Adrenal gland (tissue), 12 donors: ENCODE data around the gene KRTAP10-1. TPM values are rescaled to one million over a fixed set of nuclear protein-coding genes. Genes with fewer than 3 reads are reported as not detected.
"Not testable (repeated sequence)": the region's sequence is repeated elsewhere in the genome, so short reads cannot be mapped to it uniquely, and the experiment has no call there.

ENCODE experiments used
- DNase-seq, 7 donors: peaks; one replicate each; pipeline ENCODE4 v3.0.0-alpha.2; 2019 to 2020
- H3K27ac ChIP-seq, 5 donors: fragments of 200-600 bp; sonication (generic) in 4 of 5; 1 replicate in 3 of 5; 2 replicates in 2 of 5; pipeline versions ENCODE4 v1.5.1 to v1.8.0; 2016 to 2020; ENCODE audit warnings: mild to moderate bottlenecking in 1 of 5
- H3K27me3 ChIP-seq: fragments of 200-600 bp; 2 replicates; pipeline ENCODE4 v1.8.0; 2021
- H3K36me3 ChIP-seq, 2 donors: fragments of 200-600 bp; replicated peaks in 1 of 2; 1 replicate in 1 of 2; 2 replicates in 1 of 2; pipeline versions ENCODE4 v1.5.1 to v1.8.0; 2018 to 2022
- H3K4me1 ChIP-seq, 2 donors: fragments of 200-600 bp; replicated peaks in 1 of 2; 1 replicate in 1 of 2; 2 replicates in 1 of 2; pipeline versions ENCODE4 v1.5.1 to v1.8.0; 2018 to 2021
- H3K4me3 ChIP-seq, 4 donors: fragments of 200-600 bp; sonication (generic) in 3 of 4; one replicate each; pipeline ENCODE4 v1.5.1; 2016 to 2018
- H3K9me3 ChIP-seq, 3 donors: fragments of 200-600 bp; sonication (generic) in 1 of 3; replicated peaks in 1 of 3; 1 replicate in 2 of 3; 2 replicates in 1 of 3; pipeline versions ENCODE4 v1.5.1 to v1.8.0; 2016 to 2021
- CTCF ChIP-seq, 6 experiments: fragments of 450-650 bp in 4 of 6; fragments of 200-600 bp in 2 of 6; sonication (generic) in 1 of 6; IDR thresholded peaks; 1 replicate in 5 of 6; 2 replicates in 1 of 6; pipeline versions ENCODE4 v1.5.1 to v1.8.0; 2016 to 2021; ENCODE audit warnings: antibody characterized with exemption in 6 of 6, mild to moderate bottlenecking in 2 of 6, moderate library complexity in 1 of 6
- POLR2A ChIP-seq, 2 donors: fragments of 450-650 bp; IDR thresholded peaks; one replicate each; pipeline ENCODE4 v1.6.1; 2017; ENCODE audit warnings: antibody characterized with exemption in 2 of 2, mild to moderate bottlenecking in 2 of 2, moderate library complexity in 1 of 2
- WGBS, 4 donors: extraction: QIAGEN DNeasy Blood & Tissue Kit in 2 of 4; methylation state at CpG; one replicate each; pipeline versions ENCODE4 v1.1.5 to v1.1.7; 2013 to 2017; 5-methylcytosine and 5-hydroxymethylcytosine counted together
- intact Hi-C, 2 donors: fragments of 100-400 bp; cut with DNase I; formaldehyde crosslinking; loops; one replicate each; pipeline versions ENCODE4 v1.14.1 to v1.15.0; 2022 to 2023
- polyA plus RNA-seq, 3 donors: library from polyadenylated mRNA; stranded (reverse); fragments of 200-250 nt in 2 of 3; fragments of 350-450 nt in 1 of 3; fragmentation: Illumina TruSeq in 1 of 3; extraction: RNeasy Lipid Tissue Mini Kit (QIAGEN cat#74804) in 1 of 3; gene quantifications; one replicate each; pipeline ENCODE4 v1.2.3, GENCODE V29; 2013 to 2014
- total RNA-seq, 9 donors: library from RNA; depleted of rRNA in 4 of 9; stranded (reverse); fragments of >200 nt in 4 of 9; fragments of 120-200 nt in 1 of 9; fragmentation: NEBNext Ultra II Directional in 1 of 9; extraction: Animal tissue kit (Norgen Biotek cat#: 25700) in 1 of 9; gene quantifications; one replicate each; pipeline versions ENCODE4 v1.1.0 to v1.2.4, GENCODE V29; 2013 to 2023
- donor health status: healthy with polysubstance abuse.
- donor health status: Bipolar disorder and iron deficiency.
- donor health status: DM: yes; HTN: yes; CAD: no.
- donor health status: DM: no; HTN: no; CAD: no.
- donor health status: DM: no; HTN: no; CAD: no.
- donor health status: DM: yes; HTN: yes; CAD: no.

KRTAP10-1 gene
- total and polyA plus RNA-seq, 12 donors: not detected

GRCh38 chr21:44564886-44565598, 25.0 kb upstream of the KRTAP10-1 start:
- intact Hi-C loops: no loop called here
- TF ChIP-seq CTCF (IDR thresholded peaks at IDR 0.05): no peak
- no peak for TF ChIP-seq POLR2A (IDR thresholded peaks at IDR 0.05)
- DNase-seq: no peak
- 0 to 45% (median 18%) methylated on average over 1 of the region's 1 CpG for WGBS, 4 donors
- no peak overlapping the region for H3K27ac ChIP-seq
- no peaks in the 10 kb centered on the region for H3K9me3 ChIP-seq
- H3K36me3 ChIP-seq: no peaks in the 10 kb centered on the region
- H3K4me3 ChIP-seq: no peak overlapping the region
- H3K4me1 ChIP-seq: no peaks in the 10 kb centered on the region
- H3K27me3 ChIP-seq: no peaks in the 10 kb centered on the region

- Histone ChIP-seq H3K9me3 (no peaks in the 10 kb centered on the region), H3K27ac (no peak overlapping the region), H3K4me3 (no peak overlapping the region), H3K4me1 (no peaks in the 10 kb centered on the region), H3K27me3 (no peaks in the 10 kb centered on the region), H3K36me3 (no peaks in the 10 kb centered on the region)
- TF ChIP-seq CTCF (IDR thresholded peaks at IDR 0.05) (no peak), POLR2A (IDR thresholded peaks at IDR 0.05) (no peak)
- no peak for DNase-seq
- 84 to 98% (median 88%) methylated on average over 1 of the region's 1 CpG for WGBS, 4 donors
- intact Hi-C loops: no loop called here
Measured at GRCh38 chr21:44564099-44564498, 24.1 kb upstream of the KRTAP10-1 start.

- no peak for DNase-seq
- H3K27me3 ChIP-seq: peaks cover 8% of the 10 kb centered on the region
- H3K27ac ChIP-seq: no peak within 1 kb of the TSS
- no peak within 1 kb of the TSS for H3K4me3 ChIP-seq
- H3K9me3 ChIP-seq: no peaks in the 10 kb centered on the region
- intact Hi-C loops: loop anchor here in 1 of 2 donors (10.0 kb wide), 1 partner anchor 196 kb away; no protein-coding TSS in a partner anchor
- TF ChIP-seq CTCF (IDR thresholded peaks at IDR 0.05) (no peak), POLR2A (IDR thresholded peaks at IDR 0.05) (no peak)
- WGBS, 4 donors: 48 to 60% (median 59%) methylated on average over 5 of the region's 5 CpGs
- H3K4me1 ChIP-seq: no peaks in the 10 kb centered on the region
- no peaks in the 10 kb centered on the region for H3K36me3 ChIP-seq
Measured at GRCh38 chr21:44558695-44559094, 18.7 kb upstream of the KRTAP10-1 start, which contains the start of gene KRTAP10-3. Gene KRTAP10-3 (minus strand): TSS chr21:44558795. CDS start chr21:44558715, 80 bp downstream.

- not testable (repeated sequence) for H3K4me1 ChIP-seq, H3K27ac ChIP-seq, DNase-seq, H3K9me3 ChIP-seq, H3K27me3 ChIP-seq, H3K36me3 ChIP-seq, H3K4me3 ChIP-seq
- WGBS, 4 donors: 46 to 73% (median 61%) methylated on average over 2 to 10 of the region's 10 CpGs
- intact Hi-C loops: loop anchor here in 1 of 2 donors (10.0 kb wide), 1 partner anchor 196 kb away; no protein-coding TSS in a partner anchor
Measured at GRCh38 chr21:44558329-44558675, 18.3 kb upstream of the KRTAP10-1 start.
